HG03558 (cell line): ENCODE measurements around the gene DAPK1.
A peak's percentile ranks its signal among the peaks of the same experiment; 100 is the strongest.
"Not testable (repeated sequence)": the region's sequence is repeated elsewhere in the genome, so short reads cannot be mapped to it uniquely, and the experiment has no call there.

ENCODE experiments used
- ATAC-seq: cut with Tn5 transposase; IDR thresholded peaks from one replicate; pipeline ENCODE4 v1.9.1; 2021; ENCODE audit warnings: moderate number of reproducible peaks; ENCODE audit not compliant: unreplicated experiment; ENCODE audit errors: extremely low read depth

DAPK1 gene

DNA sequence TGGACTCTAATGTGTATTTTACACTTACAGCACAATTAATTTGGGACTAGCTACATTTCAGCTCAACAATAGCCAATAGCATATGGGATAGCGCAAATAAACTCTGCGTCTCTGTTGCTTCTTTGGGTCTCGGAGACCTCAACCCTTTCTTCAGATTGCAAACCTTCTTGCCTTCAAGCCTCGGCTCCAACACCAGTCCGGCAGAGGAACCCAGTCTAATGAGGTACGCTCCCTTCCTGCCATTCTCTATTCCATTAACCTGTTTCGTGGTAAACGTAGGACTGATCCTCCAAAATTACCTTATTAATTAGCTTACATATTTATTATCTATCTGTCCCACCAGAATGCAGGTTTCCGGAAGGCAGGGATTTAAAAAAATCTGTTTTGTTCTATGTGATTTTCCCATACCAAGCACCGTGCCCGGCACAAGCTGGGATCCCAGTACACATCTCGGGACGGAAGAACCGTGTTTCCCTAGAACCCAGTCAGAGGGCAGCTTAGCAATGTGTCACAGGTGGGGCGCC is 525 bp upstream of the DAPK1 start:
- no peak for ATAC-seq

DNA sequence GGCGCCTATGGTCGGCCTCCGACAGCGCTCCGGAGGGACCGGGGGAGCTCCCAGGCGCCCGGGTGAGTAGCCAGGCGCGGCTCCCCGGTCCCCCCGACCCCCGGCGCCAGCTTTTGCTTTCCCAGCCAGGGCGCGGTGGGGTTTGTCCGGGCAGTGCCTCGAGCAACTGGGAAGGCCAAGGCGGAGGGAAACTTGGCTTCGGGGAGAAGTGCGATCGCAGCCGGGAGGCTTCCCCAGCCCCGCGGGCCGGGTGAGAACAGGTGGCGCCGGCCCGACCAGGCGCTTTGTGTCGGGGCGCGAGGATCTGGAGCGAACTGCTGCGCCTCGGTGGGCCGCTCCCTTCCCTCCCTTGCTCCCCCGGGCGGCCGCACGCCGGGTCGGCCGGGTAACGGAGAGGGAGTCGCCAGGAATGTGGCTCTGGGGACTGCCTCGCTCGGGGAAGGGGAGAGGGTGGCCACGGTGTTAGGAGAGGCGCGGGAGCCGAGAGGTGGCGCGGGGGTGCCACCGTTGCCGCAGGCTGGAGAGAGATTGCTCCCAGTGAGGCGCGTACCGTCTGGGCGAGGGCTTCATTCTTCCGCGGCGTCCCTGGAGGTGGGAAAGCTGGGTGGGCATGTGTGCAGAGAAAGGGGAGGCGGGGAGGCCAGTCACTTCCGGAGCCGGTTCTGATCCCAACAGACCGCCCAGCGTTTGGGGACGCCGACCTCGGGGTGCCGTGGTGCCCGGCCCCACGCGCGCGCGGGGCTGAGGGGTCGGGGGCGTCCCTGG is 561 bp downstream of the DAPK1 start:
- no peak for ATAC-seq

DNA sequence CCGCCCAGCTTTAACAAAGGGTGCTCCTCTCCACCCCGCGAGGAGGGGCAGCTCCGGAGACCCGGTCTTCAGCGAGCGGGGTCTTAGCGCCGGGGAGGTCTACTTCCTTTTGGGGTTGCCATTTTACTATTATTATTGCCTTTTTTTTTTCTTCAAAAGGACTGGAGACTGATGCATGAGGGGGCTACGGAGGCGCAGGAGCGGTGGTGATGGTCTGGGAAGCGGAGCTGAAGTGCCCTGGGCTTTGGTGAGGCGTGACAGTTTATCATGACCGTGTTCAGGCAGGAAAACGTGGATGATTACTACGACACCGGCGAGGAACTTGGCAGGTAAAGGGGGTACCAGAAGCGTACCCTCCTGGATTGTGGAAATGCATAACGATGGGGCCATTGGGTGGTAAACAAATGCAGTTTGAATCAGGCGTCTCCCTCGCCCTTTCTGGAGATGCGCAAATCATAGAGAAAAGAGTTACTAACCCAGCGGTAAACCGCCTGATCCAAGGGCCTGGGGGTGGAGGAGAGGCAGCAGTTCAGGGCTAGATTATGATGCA is 1.2 kb downstream of the DAPK1 start:
- ATAC-seq, result no peak

DNA sequence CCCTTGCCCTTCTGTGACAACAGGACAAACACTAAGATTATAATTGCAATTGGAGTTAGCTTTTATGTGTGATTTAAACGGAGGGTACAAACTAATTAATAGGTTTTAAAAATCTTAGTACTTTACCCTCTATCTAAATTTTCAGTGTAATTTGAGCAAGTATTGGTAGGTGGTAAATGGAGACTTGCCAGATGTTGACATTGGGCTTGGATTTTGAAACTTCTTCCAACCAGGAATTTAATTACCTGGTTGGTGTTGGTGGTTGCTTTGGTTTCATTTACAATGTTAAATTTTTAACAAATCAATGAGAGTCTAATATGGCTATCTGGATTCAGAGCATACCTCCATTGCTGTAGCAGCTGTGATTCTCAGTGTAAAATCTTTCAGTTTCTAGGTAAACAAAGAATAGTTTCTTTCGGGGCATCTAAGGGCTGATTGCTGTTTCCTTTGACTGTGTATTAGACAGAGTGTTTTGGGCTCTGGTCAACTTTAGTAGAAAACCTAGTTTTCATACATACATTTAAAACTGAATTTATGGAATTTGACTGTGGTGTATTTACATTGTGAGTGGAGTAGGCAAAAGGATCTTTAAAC is 1.9 kb downstream of the DAPK1 start:
- ATAC-seq, result peak; percentile 45

DNA sequence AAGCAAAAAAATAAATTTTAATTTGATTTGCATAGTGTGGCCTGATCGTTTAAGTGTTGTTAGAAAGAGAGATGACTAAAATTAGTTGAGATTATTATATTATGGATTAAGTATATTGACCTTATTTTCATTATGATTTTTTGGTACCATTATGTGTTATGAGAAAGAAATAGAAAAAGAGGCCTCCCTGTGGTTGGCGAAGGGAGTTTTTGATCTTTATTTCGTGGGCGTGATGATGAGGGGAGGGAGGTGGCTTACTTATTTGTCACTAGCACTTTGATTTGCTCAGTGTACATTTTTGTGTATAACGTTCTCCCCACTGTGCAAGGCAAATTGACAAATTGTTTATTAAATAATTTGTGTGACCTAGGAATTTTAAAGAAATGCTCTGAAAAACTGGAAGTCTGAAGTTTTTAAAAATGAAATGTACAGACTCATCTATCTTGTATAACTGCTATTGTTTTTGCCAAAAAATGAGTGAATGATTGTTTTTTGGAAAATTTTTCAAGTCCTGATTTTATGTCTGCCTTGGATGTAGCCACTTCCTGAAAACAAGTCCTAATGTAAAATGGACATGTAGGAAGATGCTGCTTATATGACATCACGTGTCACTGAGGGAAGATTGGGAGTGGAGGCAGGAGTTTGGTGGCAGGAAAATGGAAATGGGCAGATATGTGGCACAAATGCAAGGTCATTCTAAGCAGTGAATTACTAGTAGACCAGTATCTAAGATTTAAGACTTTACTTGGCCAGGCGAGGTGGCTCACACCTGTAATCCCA is 3.0 kb downstream of the DAPK1 start:
- no peak for ATAC-seq

DNA sequence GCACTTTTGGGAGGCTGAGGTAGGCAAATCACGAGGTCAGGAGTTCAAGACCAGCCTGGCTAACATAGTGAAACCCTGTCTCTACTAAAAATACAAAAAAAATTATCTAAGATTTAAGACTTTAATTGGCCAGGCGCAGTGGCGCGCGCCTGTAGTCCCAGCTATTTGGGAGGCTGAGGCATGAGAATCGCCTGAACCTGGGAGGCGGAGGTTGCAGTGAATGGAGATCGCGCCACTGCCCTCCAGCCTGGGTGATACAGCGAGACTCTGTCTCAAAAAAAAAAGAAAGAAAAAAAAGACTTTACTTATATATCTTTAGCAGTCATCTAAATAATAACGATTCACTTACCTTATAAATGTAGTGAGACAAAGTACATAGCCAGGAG is 3.6 kb downstream of the DAPK1 start:
- not testable (repeated sequence) for ATAC-seq

DNA sequence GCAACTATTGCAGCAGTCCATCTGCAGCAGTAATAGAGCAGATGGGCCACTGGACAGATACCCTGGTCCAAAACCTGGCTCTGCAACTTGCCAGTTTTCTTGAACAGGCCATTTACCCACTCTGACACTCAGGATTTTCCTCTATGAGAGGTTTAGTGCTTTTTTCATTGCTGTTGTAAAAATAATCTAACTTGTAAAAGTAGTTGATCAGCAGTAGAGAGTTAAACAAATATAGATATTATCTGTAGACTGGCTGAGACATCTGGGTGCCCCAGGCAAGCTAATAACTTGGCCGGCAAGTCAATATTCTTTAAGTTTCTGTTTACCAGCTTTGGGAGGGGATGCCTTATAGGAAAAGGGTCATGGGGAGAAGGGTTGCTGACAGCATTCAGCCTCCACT is 4.1 kb downstream of the DAPK1 start:
- ATAC-seq, result no peak

DNA sequence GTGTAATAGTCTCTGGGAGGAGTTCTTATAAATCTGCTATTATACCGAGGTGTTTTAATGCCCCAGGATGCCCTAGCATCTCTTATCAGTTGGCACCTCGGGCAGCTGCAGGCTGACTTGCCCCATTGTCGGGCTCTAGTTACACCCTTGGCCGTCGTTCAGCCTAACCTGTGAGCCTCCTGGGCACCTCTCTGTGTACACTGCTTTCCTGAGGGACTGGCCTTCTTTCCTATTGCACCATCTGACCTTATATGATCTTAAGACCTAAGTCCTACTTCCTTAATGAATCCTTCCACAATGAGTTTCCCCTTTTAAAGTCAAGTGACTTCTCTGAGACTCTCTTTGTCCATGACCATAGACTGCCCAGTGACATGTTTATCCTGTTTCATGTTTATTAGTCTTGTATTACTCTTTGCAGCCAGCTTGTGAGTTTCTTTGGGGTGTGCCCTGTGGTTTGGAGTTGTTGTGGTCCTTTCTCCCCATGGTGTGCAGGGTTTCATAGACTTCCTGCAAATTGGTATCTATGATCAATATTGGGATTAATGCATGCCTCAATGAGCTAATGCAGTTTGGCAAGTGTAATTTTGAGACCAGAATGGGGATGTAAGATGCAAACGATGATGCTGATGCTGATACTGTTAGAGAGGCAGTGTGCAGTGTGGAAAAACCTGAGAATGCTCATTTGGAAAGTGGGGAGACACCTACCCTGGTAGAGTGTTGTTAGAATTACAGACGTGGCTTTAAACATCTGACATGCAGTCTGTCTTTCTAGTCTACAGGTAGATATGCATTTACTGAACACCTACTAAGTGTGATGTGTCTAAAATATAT is 4.9 kb downstream of the DAPK1 start:
- ATAC-seq, result no peak

DNA sequence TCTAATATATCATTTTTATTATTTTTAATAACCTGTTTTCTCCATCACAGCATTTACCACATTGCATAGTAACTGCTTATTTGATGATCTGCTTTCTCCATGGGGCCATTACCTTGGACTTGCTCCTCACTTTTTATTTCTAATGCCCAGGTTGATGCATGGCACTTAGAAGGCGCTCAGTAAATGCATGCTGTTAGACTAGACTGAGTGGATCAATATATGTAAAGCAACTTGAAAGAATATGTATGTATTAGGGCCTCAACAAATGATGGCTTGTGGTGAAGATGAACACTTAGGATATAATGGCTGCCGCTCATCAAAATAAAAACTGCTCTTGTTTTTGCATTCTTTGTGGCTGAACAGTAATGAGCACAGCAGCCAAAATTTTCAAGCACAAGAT is 5.8 kb downstream of the DAPK1 start:
- no peak for ATAC-seq

DNA sequence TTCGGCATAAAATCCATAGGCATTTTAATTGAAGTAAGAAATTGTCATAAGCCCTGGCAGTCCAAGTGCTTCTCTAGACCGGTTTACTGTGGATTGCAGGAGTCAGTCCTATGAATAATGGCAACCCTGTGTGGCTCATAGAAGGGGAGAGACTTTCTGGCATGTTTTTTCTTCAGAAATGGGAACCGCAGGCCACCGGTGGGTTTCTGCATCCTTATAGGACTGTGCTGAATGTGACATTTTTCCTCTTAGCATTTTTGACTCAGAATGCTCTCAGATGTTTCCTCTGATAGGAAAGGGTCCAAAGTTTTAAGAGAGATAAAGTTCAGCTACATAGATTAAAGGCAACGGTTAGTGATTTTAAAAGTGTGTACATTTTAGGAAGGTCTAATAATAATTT is 6.3 kb downstream of the DAPK1 start:
- ATAC-seq, result no peak

DNA sequence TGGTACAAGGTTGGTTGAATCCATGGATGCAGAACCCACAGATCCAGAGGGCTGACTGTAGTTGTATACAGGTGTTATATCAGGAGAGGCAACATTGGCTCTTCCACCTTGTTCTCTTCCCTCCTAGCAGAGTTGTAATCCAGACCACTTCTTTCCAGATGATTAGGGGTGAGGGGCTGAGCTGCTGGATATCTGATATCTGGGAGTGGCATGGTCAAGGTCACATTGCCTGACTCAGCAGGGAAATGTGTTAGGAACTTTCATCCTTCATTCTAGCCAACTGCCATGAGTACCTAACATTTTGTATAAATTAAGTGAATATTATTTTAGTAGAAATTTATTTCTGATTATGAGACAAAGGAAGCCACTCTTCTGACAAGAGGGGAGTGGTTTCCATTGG is 7.3 kb downstream of the DAPK1 start:
- ATAC-seq, result no peak

DNA sequence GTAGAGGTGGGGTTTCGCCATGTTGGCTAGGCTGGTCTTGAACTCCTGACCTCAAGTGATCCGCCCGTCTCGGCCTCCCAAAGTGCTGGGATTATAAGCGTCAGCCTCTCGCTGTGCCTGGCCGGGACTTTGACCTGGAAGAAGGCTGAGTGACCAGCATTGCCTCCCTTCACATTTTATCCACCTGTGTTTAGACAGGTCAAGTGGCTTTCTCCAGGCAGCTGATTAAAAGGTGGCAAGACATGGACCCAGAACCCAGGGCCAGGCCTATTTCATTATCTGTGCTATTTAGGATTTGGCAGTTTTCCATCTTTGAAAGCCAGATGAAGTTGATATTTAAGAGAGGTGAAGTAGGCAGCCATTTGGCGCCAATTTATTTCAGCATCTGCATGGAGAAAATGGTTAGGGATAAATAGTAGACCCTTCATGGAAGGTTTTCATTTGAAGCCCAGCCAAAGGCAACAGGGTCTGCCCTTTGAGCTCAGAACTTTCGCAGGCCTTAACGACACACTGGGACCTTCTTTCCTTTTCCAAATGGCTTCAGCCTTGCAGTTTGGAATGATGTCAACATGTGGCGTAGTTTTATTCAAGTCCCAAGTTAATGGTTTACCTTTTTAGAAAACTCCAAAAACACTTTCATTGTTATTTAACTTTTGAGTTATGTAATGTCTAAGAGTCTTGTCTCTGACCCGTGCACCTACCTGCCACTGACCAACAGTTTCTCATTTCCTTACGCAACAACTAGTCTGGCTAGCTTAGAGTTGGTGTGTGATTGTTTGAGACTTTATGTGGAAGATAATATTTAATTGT is 8.4 kb downstream of the DAPK1 start:
- no peak for ATAC-seq

DNA sequence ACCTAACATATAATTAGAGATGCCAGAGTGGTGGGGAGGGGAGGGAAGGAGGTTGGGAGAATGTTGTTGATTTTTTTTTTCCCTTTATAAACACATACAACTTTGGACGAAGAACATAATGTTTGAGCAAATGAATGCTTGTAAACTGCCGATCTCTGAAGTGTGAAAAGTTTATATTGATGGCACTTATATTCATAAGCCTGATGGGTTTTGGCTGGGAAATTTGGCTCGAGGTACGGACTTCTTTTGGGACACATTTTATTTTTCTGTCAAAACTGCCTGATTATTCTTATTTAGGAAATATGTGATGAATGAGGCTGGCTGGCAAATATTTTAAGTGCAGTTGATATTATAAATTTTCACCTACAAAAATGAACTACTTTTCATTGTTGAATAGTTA is 9.9 kb downstream of the DAPK1 start:
- ATAC-seq, result no peak

DNA sequence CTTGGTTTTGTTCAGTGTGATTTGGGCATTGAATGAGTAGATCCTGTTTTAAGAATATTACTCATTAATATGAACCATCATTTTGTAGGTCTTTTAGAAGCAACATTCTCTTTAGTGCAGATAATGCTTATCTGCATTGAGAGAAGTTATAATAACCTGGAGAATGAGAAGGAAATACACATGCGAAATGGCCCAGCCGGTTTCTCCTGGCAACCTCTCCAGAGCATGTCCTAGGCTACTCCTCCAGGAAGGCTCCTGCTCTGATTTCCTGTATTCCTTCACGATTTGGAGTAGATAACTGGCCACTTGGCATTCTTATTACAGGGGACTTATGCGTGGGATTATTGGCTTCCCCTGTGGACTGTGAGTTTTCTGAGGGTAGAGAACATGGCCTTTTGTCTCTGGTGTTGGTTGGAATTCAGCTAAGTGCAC is 12.6 kb downstream of the DAPK1 start:
- no peak for ATAC-seq

DNA sequence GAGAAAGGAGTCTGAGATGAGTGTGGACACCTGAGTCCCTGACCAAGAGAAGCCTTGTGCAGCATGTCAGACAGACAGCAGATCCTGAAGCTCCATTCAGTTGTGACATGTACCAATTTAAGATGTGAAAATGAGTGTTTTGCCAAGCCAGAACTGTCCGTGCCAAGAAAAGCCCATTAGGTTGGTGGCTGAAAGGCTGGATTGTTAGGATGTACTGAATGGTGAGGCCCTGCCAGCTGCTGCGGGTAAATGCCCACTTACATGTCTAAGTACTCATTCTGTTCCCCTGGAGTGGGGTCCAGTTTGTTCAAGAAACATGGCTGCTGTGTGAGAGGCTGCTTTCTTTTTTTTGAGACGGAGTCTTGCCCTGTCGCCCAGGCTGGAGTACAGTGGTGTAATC is 14.6 kb downstream of the DAPK1 start:
- no peak for ATAC-seq

DNA sequence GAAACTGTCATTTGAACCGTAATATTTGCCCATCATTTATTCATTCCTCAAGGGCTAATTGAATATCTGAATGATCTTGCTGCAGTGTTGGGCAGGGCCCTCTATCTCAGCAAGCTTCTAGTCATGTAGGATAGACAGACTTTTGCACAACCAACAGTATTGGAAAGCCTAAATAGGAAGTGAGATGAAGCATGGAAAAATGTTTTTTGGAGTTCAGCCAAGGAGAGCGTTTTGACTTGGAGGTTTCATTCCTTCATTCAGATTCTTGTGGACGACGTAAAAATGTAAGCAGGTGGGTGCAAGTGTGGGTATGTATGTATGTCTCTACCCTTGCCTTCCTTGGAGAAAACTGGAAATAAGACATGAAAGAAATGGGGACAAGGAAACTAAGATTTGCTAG is 15.5 kb downstream of the DAPK1 start:
- ATAC-seq, result no peak

DNA sequence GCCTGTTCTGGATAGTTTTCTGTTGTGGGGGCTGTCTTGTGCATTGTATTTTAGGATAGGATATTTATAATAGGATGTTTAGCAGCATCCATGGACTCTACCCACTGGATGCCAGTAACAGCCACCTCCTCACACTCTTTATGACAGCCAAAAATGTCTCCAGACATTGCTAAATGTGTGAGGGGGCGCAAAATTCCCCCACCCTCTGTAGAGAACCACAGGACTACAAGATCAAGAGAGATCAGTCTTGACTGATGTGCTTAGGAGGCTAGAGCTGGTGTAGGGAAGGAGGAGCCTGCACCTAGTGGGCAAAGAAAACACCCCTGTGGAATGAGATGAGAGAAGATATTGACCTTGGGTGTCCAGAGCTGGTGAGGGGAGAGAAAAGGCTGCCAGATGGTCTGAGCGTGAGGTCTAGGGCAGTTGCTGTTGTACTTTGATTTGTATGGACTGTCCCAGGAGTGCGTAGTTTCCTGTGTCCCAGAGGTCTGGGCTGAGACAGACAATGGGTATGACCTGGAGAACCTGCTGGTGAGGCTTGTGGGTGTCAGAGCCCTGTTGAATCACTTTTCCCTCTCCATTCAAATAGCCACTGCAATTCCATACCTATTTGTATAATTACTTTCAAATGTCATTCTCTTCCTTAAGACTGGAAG is 16.3 kb downstream of the DAPK1 start:
- ATAC-seq, result no peak

DNA sequence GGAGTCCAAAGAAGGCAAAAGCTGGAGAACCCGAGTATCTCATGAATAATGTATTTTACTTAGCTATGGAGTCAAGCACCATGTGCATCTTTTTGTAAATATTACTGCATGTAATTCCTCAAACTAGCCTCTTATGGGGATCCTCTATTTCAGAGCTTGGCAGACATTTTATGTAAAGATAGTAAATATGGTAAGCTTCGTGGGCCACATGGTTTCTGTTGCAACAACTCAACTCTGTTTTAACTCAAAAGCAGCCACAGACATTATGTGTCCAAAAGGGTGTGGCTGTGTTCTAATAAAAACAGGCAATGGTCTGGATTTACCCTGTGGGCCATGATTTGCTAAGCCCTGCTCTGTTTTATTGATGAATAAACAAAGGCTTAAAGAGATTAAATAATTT is 17.3 kb downstream of the DAPK1 start:
- ATAC-seq, result no peak
